22Rv1 (cell line): ENCODE data around the gene ENKD1.

Experiments used
- CTCF ChIP-seq: fragments of 450-650 bp; IDR thresholded peaks from 2 replicates; pipeline ENCODE4 v1.5.1; 2017; ENCODE audit warnings: mild to moderate bottlenecking
- ZFX ChIP-seq: fragments of 450-650 bp; IDR thresholded peaks from 2 replicates; pipeline ENCODE4 v1.6.1; 2017; ENCODE audit warnings: antibody characterized with exemption, borderline replicate concordance

GRCh38 chr16:67651039-67651438 lies 15.5 kb downstream of the ENKD1 start:
- TF ChIP-seq CTCF (no peak), ZFX (no peak)
